Stomach smooth muscle (tissue), 2 donors: ENCODE data around the gene AR.
"Not testable (repeated sequence)": the region's sequence is repeated elsewhere in the genome, so short reads cannot be mapped to it uniquely, and the experiment has no call there.

Source experiments
- H3K27ac ChIP-seq: one replicate; pipeline ENCODE4 v1.7.0; 2013; ENCODE audit warnings: mild to moderate bottlenecking, low read length, inconsistent platforms
- H3K27me3 ChIP-seq, 2 donors: one replicate each; pipeline ENCODE4 v1.7.0; 2013; ENCODE audit warnings: low read length in 2 of 2; ENCODE audit not compliant: insufficient read depth in 2 of 2, control insufficient read depth in 1 of 2
- H3K36me3 ChIP-seq, 2 donors: one replicate each; pipeline ENCODE4 v1.7.0; 2013; ENCODE audit warnings: low read length in 2 of 2; ENCODE audit not compliant: control insufficient read depth in 2 of 2, insufficient read depth in 2 of 2
- H3K4me1 ChIP-seq: one replicate; pipeline ENCODE4 v1.7.0; 2013; ENCODE audit warnings: low read length; ENCODE audit not compliant: control insufficient read depth, insufficient read depth
- H3K4me3 ChIP-seq, 2 donors: one replicate each; pipeline ENCODE4 v1.7.0; 2013; ENCODE audit warnings: low read length in 2 of 2
- H3K9ac ChIP-seq, 2 donors: one replicate each; pipeline ENCODE4 v1.7.0; 2013; ENCODE audit warnings: low read length in 2 of 2, mild to moderate bottlenecking in 1 of 2
- H3K9me3 ChIP-seq, 2 donors: one replicate each; pipeline ENCODE4 v1.7.0; 2013; ENCODE audit warnings: low read length in 2 of 2; ENCODE audit not compliant: control insufficient read depth in 2 of 2
- donor health status: healthy.
- donor health status: Pancreatic carcinoma.

Gene AR

GRCh38 chrX:67636532-67636931 lies 92.7 kb downstream of the AR start:
- H3K4me3 ChIP-seq = no peak overlapping the region
- no peaks in the 10 kb centered on the region for H3K9me3 ChIP-seq
- H3K27me3 ChIP-seq = no peaks in the 10 kb centered on the region
- H3K9ac ChIP-seq = no peak overlapping the region
- H3K27ac ChIP-seq = no peak overlapping the region
- H3K36me3 ChIP-seq = no peaks in the 10 kb centered on the region
- no peaks in the 10 kb centered on the region for H3K4me1 ChIP-seq

GRCh38 chrX:67637293-67637692 lies 93.5 kb downstream of the AR start:
- not testable (repeated sequence) for H3K9me3 ChIP-seq, H3K9ac ChIP-seq, H3K36me3 ChIP-seq, H3K27ac ChIP-seq, H3K4me3 ChIP-seq, H3K27me3 ChIP-seq, H3K4me1 ChIP-seq

GRCh38 chrX:67648361-67648760 lies 104.5 kb downstream of the AR start:
- peaks cover 0 to 2% of the 10 kb centered on the region in 2 donors for H3K27me3 ChIP-seq
- H3K9me3 ChIP-seq = no peaks in the 10 kb centered on the region
- H3K4me3 ChIP-seq = no peak overlapping the region
- no peak overlapping the region for H3K9ac ChIP-seq
- H3K27ac ChIP-seq = no peak overlapping the region
- H3K4me1 ChIP-seq = no peaks in the 10 kb centered on the region
- no peaks in the 10 kb centered on the region for H3K36me3 ChIP-seq

GRCh38 chrX:67651437-67652142 lies 107.8 kb downstream of the AR start:
- Histone ChIP-seq H3K27ac (no peak overlapping the region), H3K27me3 (peaks cover 0 to 2% of the 10 kb centered on the region in 2 donors), H3K36me3 (no peaks in the 10 kb centered on the region), H3K4me1 (no peaks in the 10 kb centered on the region), H3K9me3 (no peaks in the 10 kb centered on the region), H3K4me3 (no peak overlapping the region), H3K9ac (no peak overlapping the region)

GRCh38 chrX:67652543-67652942 lies 108.7 kb downstream of the AR start:
- Histone ChIP-seq H3K4me3 (no peak overlapping the region), H3K9ac (no peak overlapping the region), H3K9me3 (no peaks in the 10 kb centered on the region)

GRCh38 chrX:67654301-67654700 lies 110.5 kb downstream of the AR start:
- Histone ChIP-seq H3K36me3 (no peaks in the 10 kb centered on the region), H3K27me3 (no peaks in the 10 kb centered on the region), H3K4me1 (no peaks in the 10 kb centered on the region), H3K4me3 (no peak overlapping the region), H3K9me3 (no peaks in the 10 kb centered on the region), H3K9ac (no peak overlapping the region), H3K27ac (no peak overlapping the region)

More at GRCh38 chrX:67652543-67652942, 108.7 kb downstream of the AR start:
- no peaks in the 10 kb centered on the region for H3K4me1 ChIP-seq
- H3K36me3 ChIP-seq = no peaks in the 10 kb centered on the region
- H3K27ac ChIP-seq = no peak overlapping the region
- H3K27me3 ChIP-seq = peaks cover 0 to 2% of the 10 kb centered on the region in 2 donors

GRCh38 chrX:67665583-67665982 lies 121.8 kb downstream of the AR start:
- peaks cover 2 to 6% of the 10 kb centered on the region in 2 donors for H3K9me3 ChIP-seq
- H3K9ac ChIP-seq = no peak overlapping the region
- no peaks in the 10 kb centered on the region for H3K4me1 ChIP-seq
- H3K27me3 ChIP-seq = no peaks in the 10 kb centered on the region
- no peak overlapping the region for H3K27ac ChIP-seq
- no peak overlapping the region for H3K4me3 ChIP-seq
- no peaks in the 10 kb centered on the region for H3K36me3 ChIP-seq

- not testable (repeated sequence) for H3K4me3 ChIP-seq, H3K4me1 ChIP-seq, H3K27ac ChIP-seq, H3K9me3 ChIP-seq, H3K36me3 ChIP-seq, H3K9ac ChIP-seq
- H3K27me3 ChIP-seq = peaks cover 0 to 13% of the 10 kb centered on the region in 2 donors
These were observed 126.9 kb downstream of the AR start for GRCh38 chrX:67670717-67671116.

- H3K4me3 ChIP-seq = no peak overlapping the region
- H3K27me3 ChIP-seq = peaks cover 0 to 13% of the 10 kb centered on the region in 2 donors
- H3K4me1 ChIP-seq = no peaks in the 10 kb centered on the region
- no peak overlapping the region for H3K27ac ChIP-seq
- H3K36me3 ChIP-seq = no peaks in the 10 kb centered on the region
- no peaks in the 10 kb centered on the region for H3K9me3 ChIP-seq
- H3K9ac ChIP-seq = no peak overlapping the region
These were observed 130.0 kb downstream of the AR start for GRCh38 chrX:67673741-67674274.

GRCh38 chrX:67674741-67675140 lies 130.9 kb downstream of the AR start:
- no peak overlapping the region for H3K4me3 ChIP-seq
- no peak overlapping the region for H3K27ac ChIP-seq
- peaks cover 0 to 13% of the 10 kb centered on the region in 2 donors for H3K27me3 ChIP-seq
- no peaks in the 10 kb centered on the region for H3K36me3 ChIP-seq
- no peak overlapping the region for H3K9ac ChIP-seq
- no peaks in the 10 kb centered on the region for H3K9me3 ChIP-seq
- H3K4me1 ChIP-seq = no peaks in the 10 kb centered on the region

- H3K27ac ChIP-seq = no peak overlapping the region
- H3K9ac ChIP-seq = no peak overlapping the region
- H3K4me1 ChIP-seq = no peaks in the 10 kb centered on the region
- no peaks in the 10 kb centered on the region for H3K36me3 ChIP-seq
- H3K27me3 ChIP-seq = no peaks in the 10 kb centered on the region
- H3K4me3 ChIP-seq = no peak overlapping the region
- no peaks in the 10 kb centered on the region for H3K9me3 ChIP-seq
These were observed 140.3 kb downstream of the AR start for GRCh38 chrX:67684136-67684535.
